Activated T-cell treated with anti-CD3 and anti-CD28 coated beads, Interleukin-2, amount 50 U/mL, for 48 hours (primary cell): ENCODE data around the gene NCDN.

Experiments used
- DNase-seq, 2 experiments: peaks; one replicate each; pipeline ENCODE4 v3.0.0-alpha.2; 2020

The NCDN gene

DNA sequence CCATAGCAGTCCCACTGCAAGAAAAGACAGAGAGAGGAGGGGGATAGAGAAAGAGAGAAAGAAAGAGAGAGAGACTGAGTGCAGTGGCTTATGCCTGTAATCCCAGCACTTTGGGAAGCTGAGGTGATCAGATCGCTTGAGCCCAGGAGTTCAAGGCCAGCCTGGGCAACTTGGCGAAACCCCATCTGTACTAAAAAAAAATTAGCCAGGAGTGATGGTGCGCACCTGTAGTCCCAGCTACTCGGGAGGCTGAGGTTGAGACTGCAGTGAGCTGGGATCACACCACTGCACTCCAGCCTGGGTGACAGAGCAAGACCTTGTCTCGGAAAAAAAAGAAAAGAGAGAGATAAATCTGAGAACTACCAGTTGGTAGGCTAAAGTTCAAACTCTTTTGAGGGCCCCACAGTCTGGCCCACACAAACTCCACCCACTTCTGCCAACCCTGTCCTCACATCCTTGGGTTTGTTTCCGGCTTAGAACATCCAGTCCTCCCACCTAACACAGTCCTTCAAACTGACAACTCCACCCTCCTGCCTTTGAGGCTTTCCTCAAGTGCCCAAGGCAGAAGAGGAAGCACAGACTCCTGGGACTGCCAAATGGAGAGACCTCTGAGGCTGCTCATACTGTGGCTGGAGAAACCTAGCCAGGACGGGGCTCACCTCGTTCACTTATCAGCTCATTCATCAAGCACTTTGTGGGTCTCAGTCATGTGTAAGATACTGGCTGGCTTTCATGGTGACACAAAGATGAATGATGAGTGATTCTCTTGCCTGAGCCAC, 35.6 kb downstream of the NCDN start:
- no peak for DNase-seq

DNA sequence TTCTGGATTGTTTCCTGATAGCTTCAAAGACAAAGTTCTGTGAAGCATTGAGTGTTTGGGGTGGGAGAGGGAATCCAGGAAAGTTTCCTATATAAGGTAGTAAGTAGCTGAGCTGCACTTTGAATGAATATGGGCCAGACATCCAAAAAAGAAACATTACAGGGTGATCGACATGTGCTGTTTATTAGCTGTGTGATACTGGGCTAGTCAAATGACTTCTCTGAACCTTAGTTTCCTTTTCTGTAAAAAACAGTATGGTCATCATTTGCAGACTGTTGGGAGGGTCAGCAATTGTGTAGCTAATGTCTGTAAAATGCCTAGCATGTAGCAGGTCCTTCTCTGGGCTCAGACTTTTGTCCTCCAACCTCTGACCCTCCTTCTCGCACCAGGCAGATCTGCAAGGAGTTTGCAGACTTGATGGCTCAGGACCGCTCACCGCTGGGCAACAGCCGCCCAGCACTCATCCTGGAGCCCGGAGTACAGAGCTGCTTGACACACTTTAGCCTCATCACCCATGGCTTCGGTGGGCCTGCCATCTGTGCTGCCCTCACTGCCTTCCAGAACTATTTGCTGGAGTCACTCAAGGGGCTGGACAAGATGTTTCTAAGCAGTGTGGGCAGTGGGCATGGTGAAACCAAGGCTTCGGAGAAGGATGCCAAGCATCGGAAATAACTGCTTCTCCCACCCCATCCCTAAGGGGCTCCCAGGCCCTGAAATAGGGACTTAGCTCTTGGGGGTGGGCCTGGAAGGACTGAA, 36.6 kb downstream of the NCDN start:
- DNase-seq, result no peak

DNA sequence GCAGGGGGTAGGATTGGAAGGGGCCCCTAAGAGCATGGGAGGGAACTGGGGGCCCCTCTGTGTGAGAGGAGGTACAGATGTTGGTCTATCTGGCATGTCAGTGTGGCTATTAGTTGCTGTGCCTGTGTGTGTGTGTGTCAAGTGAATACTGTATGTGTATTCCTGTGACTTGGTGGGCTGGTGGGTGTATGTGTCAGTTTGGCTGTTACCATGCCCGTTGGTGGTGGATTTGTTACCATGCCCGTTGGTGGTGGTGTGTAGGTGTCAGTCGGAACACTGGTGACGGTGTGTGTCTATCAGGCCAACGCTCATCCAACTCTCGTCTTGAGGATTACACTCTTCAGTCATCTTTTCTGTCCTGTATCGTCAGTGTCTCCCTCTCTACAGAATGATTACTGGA, 38.1 kb downstream of the NCDN start:
- no peak for DNase-seq

DNA sequence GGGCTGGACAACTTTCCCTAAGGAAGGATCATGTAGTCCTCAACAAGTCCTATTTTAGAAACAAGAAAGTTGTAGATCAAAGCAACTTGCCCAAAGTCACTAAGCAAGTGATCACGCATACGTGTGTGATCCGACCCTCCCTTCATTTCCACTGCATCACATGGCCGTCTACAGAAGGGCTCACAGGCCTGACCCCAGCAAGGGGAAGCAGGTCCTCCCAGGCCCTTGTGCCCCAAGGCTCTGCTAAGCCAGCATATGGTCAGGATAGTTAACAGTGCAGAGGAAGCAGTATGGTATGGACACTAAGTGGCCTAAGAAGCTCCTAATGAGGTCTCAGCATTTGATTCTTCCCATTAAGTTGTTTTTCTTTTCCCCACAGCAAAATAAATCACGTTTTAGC, 40.3 kb downstream of the NCDN start:
- DNase-seq, result no peak

DNA sequence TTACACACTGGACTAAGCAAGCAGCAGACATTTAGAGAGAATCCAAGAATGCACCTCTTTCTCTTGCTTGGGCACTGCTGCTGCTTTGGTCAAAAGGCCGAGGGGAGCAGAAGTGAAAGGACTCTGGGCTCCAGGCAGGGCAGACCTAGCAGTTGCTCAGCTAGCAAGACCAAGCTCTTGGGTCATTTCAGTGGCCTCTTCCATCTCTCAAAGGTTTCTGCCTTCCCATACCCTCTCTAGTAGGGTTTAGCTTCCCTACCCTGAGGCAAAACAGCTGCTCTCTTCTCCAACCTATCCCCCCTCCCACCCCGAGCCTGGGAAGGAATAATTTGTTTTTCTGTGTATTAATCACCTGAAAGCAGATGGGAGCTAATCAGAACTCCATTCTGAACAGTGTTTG, 41.3 kb downstream of the NCDN start:
- DNase-seq, result no peak

DNA sequence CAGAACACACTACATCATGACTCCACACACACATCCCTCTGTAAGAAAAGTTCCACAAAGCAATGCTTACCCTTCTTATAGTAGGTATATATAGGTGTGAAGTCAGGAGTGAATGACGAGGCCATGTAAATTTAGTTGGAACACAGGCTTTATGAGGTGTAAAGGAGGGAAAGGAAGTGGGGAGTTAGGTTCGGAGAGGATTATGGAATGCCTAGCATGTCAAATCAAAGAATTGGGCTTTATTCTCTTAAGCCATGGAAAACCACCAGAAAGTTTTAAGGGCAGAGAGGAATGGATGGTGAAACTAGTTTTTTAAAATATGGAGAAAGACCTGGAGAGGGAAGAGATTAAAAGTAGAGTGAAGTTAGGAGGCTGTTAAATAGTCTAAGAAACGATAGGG, 41.8 kb downstream of the NCDN start:
- DNase-seq, result no peak

DNA sequence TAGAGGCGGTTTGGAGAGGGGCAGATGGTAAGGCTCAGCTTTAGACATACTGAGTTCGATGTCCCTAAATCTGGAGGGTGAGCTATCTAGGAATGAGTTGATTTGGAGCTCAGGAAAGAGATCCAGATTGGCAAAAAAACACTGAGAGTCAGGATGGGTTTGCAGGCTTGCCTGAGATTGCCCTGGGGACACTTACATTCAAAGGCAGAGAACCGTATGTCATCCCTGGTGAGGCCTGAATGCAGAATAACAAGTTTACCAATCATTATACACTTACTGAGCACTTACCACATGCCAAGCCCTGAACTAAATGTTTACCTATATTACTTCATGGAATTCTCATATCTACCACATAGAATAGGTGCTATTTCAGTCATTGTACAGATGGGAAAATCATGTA, 43.0 kb downstream of the NCDN start:
- DNase-seq, result no peak

DNA sequence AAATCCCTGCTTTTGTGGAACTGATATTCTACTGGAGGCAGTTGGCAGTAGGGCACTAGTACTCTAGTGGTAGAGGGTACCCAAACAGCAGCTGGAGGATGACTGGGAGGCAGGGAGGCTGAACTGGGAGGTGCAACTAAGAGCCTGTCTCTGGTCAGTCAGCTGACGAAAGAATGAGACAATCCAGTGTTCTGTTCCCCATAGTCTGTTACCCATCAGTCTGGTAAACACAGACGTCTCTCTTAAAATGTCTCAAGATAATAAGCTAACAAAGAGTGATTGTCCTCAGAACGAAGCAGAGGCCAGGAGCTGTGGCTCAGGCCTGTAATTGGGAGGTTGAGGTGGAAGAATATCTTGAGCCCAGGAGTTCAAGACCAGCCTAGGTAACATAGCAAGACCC, 45.9 kb downstream of the NCDN start:
- no peak for DNase-seq

DNA sequence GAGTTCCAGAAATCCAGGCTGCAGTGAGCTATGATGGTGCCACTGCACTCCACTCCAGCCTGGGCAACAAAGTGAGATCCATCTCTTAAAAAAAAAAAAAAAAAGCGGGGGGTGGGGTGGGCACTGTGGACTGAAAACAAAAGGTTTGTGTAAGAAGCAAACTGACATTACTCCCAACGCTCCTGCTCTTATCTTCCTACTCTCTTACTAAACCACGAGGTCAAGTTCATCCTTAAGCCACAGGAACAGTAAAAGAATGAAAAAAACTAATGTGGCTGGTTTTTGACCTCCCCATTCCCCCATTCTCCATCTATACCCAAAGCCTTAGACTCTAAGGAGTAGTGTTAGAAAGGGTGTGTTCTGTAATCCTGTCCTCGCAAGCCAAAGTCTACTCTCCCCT, 46.3 kb downstream of the NCDN start:
- no peak for DNase-seq

DNA sequence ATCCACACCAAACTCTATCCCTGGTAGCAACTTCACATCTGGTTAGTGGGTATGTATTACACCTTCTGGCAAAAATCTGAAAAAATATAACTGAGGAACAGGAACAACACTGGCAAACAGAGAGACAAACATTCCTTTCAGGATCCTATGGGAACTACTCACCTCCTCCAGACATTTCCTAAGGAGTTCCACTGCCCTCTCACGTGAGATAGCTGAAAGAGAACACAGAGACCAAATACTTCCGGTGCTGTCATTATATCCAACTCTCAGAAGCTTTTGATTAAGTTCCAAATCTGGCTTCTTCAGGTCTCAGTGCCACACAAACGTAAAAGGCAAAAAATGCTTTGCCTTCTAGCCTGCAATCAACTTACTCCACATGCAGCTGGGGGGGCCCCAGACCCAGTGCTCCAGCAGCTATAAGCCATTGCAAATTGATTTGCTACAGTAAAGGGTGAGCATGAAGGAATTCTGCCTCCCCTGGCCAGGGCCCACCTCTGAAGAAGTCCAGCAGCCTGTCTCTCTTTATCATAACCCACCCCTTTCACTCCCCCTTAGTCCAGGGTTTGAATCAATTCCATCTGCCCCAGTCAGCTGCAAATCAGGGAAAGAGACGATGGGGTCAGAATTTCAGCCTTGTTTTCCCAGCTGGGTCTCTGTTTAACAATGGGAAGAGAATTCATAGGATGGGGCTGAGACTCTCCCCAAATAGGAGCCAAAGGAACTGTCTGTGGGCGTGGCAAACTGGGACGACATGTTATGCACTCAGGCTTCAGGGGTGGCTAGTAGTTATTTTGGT, 47.7 kb downstream of the NCDN start:
- DNase-seq, result no peak

DNA sequence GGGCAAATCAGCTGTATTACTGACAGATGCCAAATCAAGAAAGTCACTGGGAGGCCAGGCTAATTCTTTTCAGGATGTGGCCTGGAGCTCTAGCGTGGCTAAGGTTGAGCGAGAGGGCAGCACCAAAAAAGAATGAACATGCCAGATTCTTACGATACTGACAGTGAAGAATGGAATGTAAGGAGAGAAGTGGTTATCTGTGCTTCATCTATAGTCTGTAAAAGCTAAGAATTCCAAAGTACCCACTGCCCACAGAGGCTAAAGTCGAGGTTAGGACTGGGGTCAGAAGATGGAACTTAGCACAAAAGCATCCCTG, 48.2 kb downstream of the NCDN start:
- DNase-seq, result no peak

DNA sequence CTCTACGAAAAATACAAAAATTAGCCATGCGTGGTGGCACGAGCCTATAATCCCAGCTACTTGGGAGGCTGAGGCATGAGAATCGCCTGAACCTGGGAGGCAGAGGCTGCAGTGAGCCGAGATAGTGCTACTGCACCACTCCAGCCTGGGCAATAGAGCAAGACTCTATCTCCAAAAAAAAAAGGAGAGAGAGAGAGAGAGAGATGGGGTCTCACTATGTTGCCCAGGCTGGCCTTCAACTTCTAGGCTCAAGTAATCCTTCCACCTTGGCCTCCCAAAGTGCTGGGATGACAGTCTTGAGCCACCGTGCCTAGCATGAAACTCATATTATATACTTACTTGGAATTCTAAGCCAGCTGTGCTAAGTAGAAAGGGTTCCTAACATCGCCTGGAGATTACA, 54.1 kb downstream of the NCDN start:
- DNase-seq, result no peak

DNA sequence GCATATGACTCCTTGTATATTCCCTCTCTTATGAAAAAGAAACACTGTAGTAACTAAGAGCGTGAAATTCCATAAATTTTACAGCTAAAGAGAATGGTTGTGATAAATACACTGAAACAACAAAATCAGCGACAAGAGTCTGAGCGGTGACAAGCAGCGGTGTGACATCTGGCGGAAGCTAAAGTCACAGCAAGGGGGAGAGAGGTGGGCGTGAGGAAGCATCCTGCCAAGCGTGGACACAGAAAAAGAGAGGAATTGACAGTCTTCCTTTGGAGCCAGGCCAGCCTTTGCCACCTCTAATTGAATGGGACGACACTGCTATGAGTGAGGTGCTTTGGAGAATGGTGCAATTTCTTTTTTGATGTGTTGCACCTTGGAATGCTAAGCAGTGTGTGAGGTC, 57.8 kb downstream of the NCDN start:
- no peak for DNase-seq
